ENCODE results near the gene GLRX.

DNA sequence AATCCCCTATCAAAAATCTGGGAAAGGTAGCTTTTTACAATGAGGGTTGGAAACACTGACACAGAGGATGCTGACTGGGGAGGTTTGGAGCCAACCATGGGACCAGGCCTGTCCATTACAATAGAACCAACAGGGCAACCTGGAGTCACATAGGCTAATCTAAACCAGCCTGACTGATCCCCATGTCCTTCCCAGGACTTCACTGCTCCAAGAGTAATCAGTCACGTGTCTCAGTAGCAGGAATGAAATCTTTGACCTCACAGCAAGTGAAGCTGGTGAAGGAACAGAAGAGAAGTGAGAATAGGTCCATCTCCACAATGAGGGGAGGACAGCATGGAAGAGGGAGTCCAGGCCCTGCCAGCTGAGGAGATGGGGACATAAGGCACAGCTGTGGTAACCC, 16.0 kb upstream of the GLRX start:
- TF ChIP-seq, protein P1, sequence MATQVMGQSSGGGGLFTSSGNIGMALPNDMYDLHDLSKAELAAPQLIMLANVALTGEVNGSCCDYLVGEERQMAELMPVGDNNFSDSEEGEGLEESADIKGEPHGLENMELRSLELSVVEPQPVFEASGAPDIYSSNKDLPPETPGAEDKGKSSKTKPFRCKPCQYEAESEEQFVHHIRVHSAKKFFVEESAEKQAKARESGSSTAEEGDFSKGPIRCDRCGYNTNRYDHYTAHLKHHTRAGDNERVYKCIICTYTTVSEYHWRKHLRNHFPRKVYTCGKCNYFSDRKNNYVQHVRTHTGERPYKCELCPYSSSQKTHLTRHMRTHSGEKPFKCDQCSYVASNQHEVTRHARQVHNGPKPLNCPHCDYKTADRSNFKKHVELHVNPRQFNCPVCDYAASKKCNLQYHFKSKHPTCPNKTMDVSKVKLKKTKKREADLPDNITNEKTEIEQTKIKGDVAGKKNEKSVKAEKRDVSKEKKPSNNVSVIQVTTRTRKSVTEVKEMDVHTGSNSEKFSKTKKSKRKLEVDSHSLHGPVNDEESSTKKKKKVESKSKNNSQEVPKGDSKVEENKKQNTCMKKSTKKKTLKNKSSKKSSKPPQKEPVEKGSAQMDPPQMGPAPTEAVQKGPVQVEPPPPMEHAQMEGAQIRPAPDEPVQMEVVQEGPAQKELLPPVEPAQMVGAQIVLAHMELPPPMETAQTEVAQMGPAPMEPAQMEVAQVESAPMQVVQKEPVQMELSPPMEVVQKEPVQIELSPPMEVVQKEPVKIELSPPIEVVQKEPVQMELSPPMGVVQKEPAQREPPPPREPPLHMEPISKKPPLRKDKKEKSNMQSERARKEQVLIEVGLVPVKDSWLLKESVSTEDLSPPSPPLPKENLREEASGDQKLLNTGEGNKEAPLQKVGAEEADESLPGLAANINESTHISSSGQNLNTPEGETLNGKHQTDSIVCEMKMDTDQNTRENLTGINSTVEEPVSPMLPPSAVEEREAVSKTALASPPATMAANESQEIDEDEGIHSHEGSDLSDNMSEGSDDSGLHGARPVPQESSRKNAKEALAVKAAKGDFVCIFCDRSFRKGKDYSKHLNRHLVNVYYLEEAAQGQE (IDR thresholded peaks at IDR 0.05; ENCODE audit: low read depth, low read length): no peak
- TF ChIP-seq, protein P2, sequence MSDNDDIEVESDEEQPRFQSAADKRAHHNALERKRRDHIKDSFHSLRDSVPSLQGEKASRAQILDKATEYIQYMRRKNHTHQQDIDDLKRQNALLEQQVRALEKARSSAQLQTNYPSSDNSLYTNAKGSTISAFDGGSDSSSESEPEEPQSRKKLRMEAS (IDR thresholded peaks at IDR 0.05; ENCODE audit: low read depth): no peak
- TF ChIP-seq, protein P3, sequence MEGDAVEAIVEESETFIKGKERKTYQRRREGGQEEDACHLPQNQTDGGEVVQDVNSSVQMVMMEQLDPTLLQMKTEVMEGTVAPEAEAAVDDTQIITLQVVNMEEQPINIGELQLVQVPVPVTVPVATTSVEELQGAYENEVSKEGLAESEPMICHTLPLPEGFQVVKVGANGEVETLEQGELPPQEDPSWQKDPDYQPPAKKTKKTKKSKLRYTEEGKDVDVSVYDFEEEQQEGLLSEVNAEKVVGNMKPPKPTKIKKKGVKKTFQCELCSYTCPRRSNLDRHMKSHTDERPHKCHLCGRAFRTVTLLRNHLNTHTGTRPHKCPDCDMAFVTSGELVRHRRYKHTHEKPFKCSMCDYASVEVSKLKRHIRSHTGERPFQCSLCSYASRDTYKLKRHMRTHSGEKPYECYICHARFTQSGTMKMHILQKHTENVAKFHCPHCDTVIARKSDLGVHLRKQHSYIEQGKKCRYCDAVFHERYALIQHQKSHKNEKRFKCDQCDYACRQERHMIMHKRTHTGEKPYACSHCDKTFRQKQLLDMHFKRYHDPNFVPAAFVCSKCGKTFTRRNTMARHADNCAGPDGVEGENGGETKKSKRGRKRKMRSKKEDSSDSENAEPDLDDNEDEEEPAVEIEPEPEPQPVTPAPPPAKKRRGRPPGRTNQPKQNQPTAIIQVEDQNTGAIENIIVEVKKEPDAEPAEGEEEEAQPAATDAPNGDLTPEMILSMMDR (IDR thresholded peaks at IDR 0.05): no peak
- TF ChIP-seq NRF1 (IDR thresholded peaks at IDR 0.05; ENCODE audit: low read depth, low read length) (no peak), POLR2AphosphoS5 (IDR thresholded peaks at IDR 0.05; ENCODE audit: low read depth, low read length) (no peak), CHD2 (IDR thresholded peaks at IDR 0.05; ENCODE audit: low read length, partially characterized antibody) (no peak), RXRA (IDR thresholded peaks at IDR 0.05; ENCODE audit: borderline replicate concordance, low read depth) (no peak), JUND (IDR thresholded peaks at IDR 0.05) (no peak), TAF1 (IDR thresholded peaks at IDR 0.05; ENCODE audit: borderline replicate concordance, low read depth, low read length) (no peak), TEAD4 (IDR thresholded peaks at IDR 0.05; ENCODE audit: borderline replicate concordance, insufficient read depth) (no peak), RFX5 (IDR thresholded peaks at IDR 0.05; ENCODE audit: low read length) (no peak), SMC3 (IDR thresholded peaks at IDR 0.05; ENCODE audit: low read depth, low read length) (no peak)
- TF ChIP-seq, protein P4, sequence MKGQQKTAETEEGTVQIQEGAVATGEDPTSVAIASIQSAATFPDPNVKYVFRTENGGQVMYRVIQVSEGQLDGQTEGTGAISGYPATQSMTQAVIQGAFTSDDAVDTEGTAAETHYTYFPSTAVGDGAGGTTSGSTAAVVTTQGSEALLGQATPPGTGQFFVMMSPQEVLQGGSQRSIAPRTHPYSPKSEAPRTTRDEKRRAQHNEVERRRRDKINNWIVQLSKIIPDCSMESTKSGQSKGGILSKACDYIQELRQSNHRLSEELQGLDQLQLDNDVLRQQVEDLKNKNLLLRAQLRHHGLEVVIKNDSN (IDR thresholded peaks at IDR 0.05; ENCODE audit: borderline replicate concordance, low read depth): no peak
- TF ChIP-seq, protein P5, sequence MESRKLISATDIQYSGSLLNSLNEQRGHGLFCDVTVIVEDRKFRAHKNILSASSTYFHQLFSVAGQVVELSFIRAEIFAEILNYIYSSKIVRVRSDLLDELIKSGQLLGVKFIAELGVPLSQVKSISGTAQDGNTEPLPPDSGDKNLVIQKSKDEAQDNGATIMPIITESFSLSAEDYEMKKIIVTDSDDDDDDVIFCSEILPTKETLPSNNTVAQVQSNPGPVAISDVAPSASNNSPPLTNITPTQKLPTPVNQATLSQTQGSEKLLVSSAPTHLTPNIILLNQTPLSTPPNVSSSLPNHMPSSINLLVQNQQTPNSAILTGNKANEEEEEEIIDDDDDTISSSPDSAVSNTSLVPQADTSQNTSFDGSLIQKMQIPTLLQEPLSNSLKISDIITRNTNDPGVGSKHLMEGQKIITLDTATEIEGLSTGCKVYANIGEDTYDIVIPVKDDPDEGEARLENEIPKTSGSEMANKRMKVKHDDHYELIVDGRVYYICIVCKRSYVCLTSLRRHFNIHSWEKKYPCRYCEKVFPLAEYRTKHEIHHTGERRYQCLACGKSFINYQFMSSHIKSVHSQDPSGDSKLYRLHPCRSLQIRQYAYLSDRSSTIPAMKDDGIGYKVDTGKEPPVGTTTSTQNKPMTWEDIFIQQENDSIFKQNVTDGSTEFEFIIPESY (IDR thresholded peaks at IDR 0.05; ENCODE audit: borderline replicate concordance, low read depth): no peak

Data from SK-N-SH (cell line).